Stimulated activated naive CD8-positive, alpha-beta T cell treated with anti-CD3 and anti-CD28 coated beads, Interleukin-15, amount 100 ng/mL, for 72 hours (primary cell): ENCODE measurements around the gene HAO2.
"Not testable (repeated sequence)": the region's sequence is repeated elsewhere in the genome, so short reads cannot be mapped to it uniquely, and the experiment has no call there.

ENCODE experiments used
- ATAC-seq: fragments of 150-1000 bp; cut with Tn5 transposase; 2 replicates; pipeline ENCODE4 v1.10.0; 2021; ENCODE audit warnings: mild to moderate bottlenecking, moderate library complexity
- DNase-seq, 2 donors: peaks; one replicate each; pipeline ENCODE4 v3.0.0; 2021 to 2022
- H3K27ac Mint-ChIP-seq, 2 donors: one replicate each; pipeline ENCODE4 v1.8.0; 2022; ENCODE audit warnings: mild to moderate bottlenecking in 2 of 2, mixed read lengths in 2 of 2, moderate library complexity in 2 of 2
- H3K27me3 Mint-ChIP-seq: one replicate; pipeline ENCODE4 v1.8.0; 2022; ENCODE audit warnings: mixed read lengths
- H3K4me1 Mint-ChIP-seq: one replicate; pipeline ENCODE4 v1.8.0; 2022; ENCODE audit warnings: mild to moderate bottlenecking, mixed read lengths
- H3K4me3 Mint-ChIP-seq, 2 donors: one replicate each; pipeline ENCODE4 v1.8.0; 2022; ENCODE audit warnings: mild to moderate bottlenecking in 2 of 2, mixed read lengths in 2 of 2, moderate library complexity in 1 of 2
- H3K9me3 Mint-ChIP-seq, 2 donors: one replicate each; pipeline ENCODE4 v1.8.0; 2022; ENCODE audit warnings: mixed read lengths in 2 of 2

HAO2 gene

DNA sequence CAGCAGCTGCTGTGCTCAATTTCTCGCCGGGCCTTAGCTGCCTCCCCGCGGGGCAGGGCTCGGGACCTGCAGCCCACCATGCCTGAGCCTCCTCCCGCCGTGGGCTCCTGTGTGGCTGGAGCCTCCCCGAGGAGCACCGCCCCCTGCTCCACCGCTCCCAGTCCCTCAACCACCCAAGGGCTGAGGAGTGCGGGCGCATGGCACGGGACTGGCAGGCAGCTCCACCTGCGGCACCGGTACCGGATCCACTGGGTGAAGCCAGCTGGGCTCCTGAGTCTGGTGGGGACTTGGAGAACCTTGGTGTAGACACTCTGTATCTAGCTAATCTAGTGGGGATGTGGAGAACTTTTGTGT lies 34.7 kb upstream of the HAO2 start:
- not testable (repeated sequence) for DNase-seq, H3K4me3 Mint-ChIP-seq, H3K4me1 Mint-ChIP-seq, H3K27ac Mint-ChIP-seq, H3K9me3 Mint-ChIP-seq
- peak; percentile 39 for ATAC-seq
- peaks cover 18% of the 10 kb centered on the region for H3K27me3 Mint-ChIP-seq

GRCh38 chr1:119336848-119337247 lies 31.7 kb upstream of the HAO2 start:
- DNase-seq, result no peak
- H3K4me1 Mint-ChIP-seq, result no peaks in the 10 kb centered on the region
- no peak overlapping the region for H3K4me3 Mint-ChIP-seq
- H3K27ac Mint-ChIP-seq, result no peak overlapping the region
- ATAC-seq, result no peak
- H3K27me3 Mint-ChIP-seq, result peaks cover 34% of the 10 kb centered on the region
- H3K9me3 Mint-ChIP-seq, result no peaks in the 10 kb centered on the region

GRCh38 chr1:119338004-119338403 lies 30.6 kb upstream of the HAO2 start:
- DNase-seq (no peak), ATAC-seq (no peak)
- Mint-ChIP-seq H3K4me1 (no peaks in the 10 kb centered on the region), H3K27ac (no peak overlapping the region), H3K27me3 (peaks cover 37% of the 10 kb centered on the region), H3K9me3 (no peaks in the 10 kb centered on the region), H3K4me3 (no peak overlapping the region)

- Mint-ChIP-seq H3K4me3 (no peak overlapping the region), H3K4me1 (no peaks in the 10 kb centered on the region), H3K27me3 (peaks cover 37% of the 10 kb centered on the region), H3K9me3 (no peaks in the 10 kb centered on the region), H3K27ac (no peak overlapping the region)
- ATAC-seq (no peak), DNase-seq (no peak)
Measured at GRCh38 chr1:119338757-119339156, 29.8 kb upstream of the HAO2 start.

DNA sequence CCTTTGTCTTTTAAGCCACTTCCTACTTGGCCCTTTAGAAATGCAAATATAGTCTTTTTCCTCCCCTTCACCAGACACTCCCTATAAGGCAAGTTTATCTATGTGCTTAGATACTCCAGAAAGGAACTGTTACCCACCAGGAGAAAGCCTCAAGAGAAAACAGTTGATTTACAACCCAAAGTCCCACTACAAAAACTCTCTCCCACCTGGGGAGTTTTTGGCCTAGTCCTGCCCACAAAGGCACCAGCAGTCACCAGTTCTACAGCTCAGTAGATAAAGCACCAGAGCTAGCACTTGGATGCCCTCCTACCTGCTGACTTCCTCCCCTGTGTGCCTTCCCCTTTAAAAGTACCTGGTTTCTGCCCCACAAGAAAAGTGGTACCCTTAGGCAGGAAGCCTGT lies 27.7 kb upstream of the HAO2 start:
- H3K9me3 Mint-ChIP-seq, result no peaks in the 10 kb centered on the region
- DNase-seq, result no peak
- no peak for ATAC-seq
- no peak overlapping the region for H3K27ac Mint-ChIP-seq
- H3K4me1 Mint-ChIP-seq, result no peaks in the 10 kb centered on the region
- no peak overlapping the region for H3K4me3 Mint-ChIP-seq
- peaks cover 37% of the 10 kb centered on the region for H3K27me3 Mint-ChIP-seq

GRCh38 chr1:119341372-119341947 lies 27.1 kb upstream of the HAO2 start:
- no peak for DNase-seq
- ATAC-seq, result no peak
- no peaks in the 10 kb centered on the region for H3K9me3 Mint-ChIP-seq
- H3K4me1 Mint-ChIP-seq, result no peaks in the 10 kb centered on the region
- no peak overlapping the region for H3K4me3 Mint-ChIP-seq
- peaks cover 37% of the 10 kb centered on the region for H3K27me3 Mint-ChIP-seq
- peak overlapping the region in 1 of 2 donors; percentile 70 for H3K27ac Mint-ChIP-seq

DNA sequence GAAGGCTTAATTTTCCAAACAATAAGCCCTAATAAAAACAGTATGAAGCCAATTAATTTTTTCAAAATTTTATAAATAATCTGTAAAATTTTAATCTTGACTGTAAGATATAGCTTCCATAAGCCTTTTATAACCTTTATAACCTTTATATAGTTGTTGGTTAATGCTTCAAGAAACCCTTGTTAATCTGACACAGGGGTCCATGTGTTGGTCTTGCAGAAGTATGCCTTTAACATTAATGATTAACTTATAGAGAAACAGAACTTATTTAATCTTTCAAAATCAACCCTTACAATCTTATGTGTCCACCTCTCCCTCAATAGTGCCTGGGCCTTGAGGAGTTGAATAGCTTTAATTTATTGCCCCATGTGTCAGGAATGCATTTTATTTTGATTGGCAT lies 23.2 kb upstream of the HAO2 start:
- Mint-ChIP-seq H3K27me3 (peaks cover 36% of the 10 kb centered on the region), H3K4me3 (no peak overlapping the region), H3K4me1 (peaks cover 12% of the 10 kb centered on the region), H3K9me3 (no peaks in the 10 kb centered on the region), H3K27ac (no peak overlapping the region)
- no peak for ATAC-seq
- no peak for DNase-seq

- Mint-ChIP-seq H3K4me3 (peak overlapping the region in 1 of 2 donors; percentile 46), H3K4me1 (peaks cover 12% of the 10 kb centered on the region), H3K27me3 (peaks cover 39% of the 10 kb centered on the region), H3K9me3 (no peaks in the 10 kb centered on the region), H3K27ac (peak overlapping the region in 1 of 2 donors; percentile 57)
- DNase-seq, result peak; percentile 23 to 55
- ATAC-seq, result peak; percentile 96
Measured at GRCh38 chr1:119347858-119348257, 20.7 kb upstream of the HAO2 start.

DNA sequence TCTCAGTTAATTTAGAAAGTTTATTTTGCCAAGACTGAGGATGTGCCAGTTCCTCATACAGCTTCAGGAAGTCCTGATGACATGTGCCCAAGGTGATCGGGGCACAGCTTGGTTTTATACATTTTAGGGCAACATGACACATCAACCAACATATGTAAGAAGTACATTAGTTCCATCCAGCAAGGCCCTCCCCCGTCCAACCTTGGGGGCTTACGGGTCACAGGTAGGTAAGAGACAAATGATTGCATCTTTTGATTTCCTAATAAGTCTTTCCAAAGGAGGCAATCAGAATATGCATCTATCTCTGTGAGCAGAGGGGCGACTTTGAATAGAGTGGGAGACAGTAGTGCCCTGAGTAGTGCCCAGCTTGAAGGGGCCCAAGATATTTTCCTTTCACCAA lies 19.6 kb upstream of the HAO2 start:
- Mint-ChIP-seq H3K4me1 (peaks cover 12% of the 10 kb centered on the region), H3K9me3 (no peaks in the 10 kb centered on the region), H3K27ac (no peak overlapping the region)

GRCh38 chr1:119350866-119351265 lies 17.7 kb upstream of the HAO2 start:
- not testable (repeated sequence) for H3K9me3 Mint-ChIP-seq, DNase-seq, ATAC-seq, H3K4me3 Mint-ChIP-seq
- Mint-ChIP-seq H3K27ac (peak overlapping the region in 1 of 2 donors; percentile 19), H3K4me1 (peaks cover 12% of the 10 kb centered on the region), H3K27me3 (peaks cover 52% of the 10 kb centered on the region)

More for the DNA sequence above, 19.6 kb upstream of the HAO2 start:
- Mint-ChIP-seq H3K27me3 (peaks cover 40% of the 10 kb centered on the region), H3K4me3 (no peak overlapping the region)
- ATAC-seq (no peak), DNase-seq (no peak)

DNA sequence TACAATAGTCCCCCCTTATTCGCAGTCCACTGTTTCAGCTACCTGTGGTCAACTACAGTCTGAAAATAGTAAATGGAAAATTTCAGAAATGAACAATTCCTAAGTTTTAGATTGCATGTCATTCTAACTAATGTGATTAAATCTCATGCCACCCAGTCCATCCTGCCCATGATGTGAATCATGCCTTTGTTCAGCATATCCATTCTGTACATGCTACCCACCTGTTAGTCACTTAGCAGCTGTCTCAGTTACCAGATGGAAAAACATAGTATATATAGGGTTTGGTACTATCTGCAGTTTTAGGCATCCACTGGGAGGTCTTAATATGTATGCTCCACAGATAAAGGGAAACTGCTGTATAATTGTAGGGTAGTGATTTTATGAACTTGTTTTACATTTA lies 16.6 kb upstream of the HAO2 start:
- peaks cover 63% of the 10 kb centered on the region for H3K27me3 Mint-ChIP-seq
- DNase-seq (no peak), ATAC-seq (no peak)
- no peak overlapping the region for H3K27ac Mint-ChIP-seq
- peaks cover 12% of the 10 kb centered on the region for H3K4me1 Mint-ChIP-seq
- no peak overlapping the region for H3K4me3 Mint-ChIP-seq
- H3K9me3 Mint-ChIP-seq, result peaks cover 0 to 11% of the 10 kb centered on the region in 2 donors

DNA sequence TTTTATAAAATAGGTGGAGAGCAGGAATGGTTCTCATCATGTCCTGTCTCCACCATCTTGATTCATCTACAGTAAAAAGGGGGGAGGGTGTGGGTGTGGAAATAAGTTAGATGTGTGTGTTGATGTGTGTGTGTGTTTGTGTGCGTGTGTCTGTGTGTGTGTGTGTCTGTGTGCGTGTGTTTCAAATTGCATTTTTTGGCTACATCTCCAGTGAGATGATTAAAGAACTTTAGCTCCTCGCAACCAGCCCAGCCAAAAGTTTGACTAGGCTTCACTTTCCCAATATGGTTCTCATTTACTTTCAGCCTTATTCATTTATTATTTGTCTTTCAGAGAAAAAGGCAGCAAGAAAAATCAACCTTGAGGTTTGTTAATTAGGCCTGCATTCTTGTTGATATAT lies 14.7 kb upstream of the HAO2 start:
- Mint-ChIP-seq H3K9me3 (peaks cover 0 to 11% of the 10 kb centered on the region in 2 donors), H3K4me1 (no peaks in the 10 kb centered on the region), H3K27me3 (peaks cover 62% of the 10 kb centered on the region), H3K4me3 (no peak overlapping the region), H3K27ac (no peak overlapping the region)
- DNase-seq (no peak), ATAC-seq (no peak)

- ATAC-seq (no peak), DNase-seq (no peak)
- no peak overlapping the region for H3K4me3 Mint-ChIP-seq
- H3K27me3 Mint-ChIP-seq, result peaks cover 38% of the 10 kb centered on the region
- peaks cover 0 to 11% of the 10 kb centered on the region in 2 donors for H3K9me3 Mint-ChIP-seq
- H3K27ac Mint-ChIP-seq, result no peak overlapping the region
- H3K4me1 Mint-ChIP-seq, result no peaks in the 10 kb centered on the region
Measured at GRCh38 chr1:119358636-119359035, 9.9 kb upstream of the HAO2 start.

DNA sequence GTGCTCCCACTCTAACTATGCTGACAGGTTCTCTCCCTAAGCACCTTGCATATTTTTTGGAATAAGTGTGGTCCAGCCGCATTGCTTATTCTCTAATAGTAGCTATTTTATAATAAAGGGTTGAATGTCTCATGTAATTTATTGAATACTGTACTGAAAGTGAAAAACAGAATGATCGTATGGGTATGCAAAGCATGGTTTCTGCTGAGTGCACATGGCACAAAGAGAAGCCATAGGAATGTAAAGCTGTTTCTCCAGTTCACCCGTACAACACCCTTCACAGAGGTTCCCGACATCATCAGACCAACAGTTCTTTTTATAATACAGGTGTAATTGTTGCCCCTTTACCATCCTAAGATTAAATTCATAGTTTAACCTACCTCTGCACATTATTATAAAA lies 8.9 kb upstream of the HAO2 start:
- peaks cover 0 to 11% of the 10 kb centered on the region in 2 donors for H3K9me3 Mint-ChIP-seq
- H3K4me3 Mint-ChIP-seq, result no peak overlapping the region
- ATAC-seq (no peak), DNase-seq (no peak)
- H3K27me3 Mint-ChIP-seq, result peaks cover 44% of the 10 kb centered on the region
- H3K27ac Mint-ChIP-seq, result no peak overlapping the region
- H3K4me1 Mint-ChIP-seq, result no peaks in the 10 kb centered on the region

- H3K9me3 Mint-ChIP-seq, result peaks cover 0 to 6% of the 10 kb centered on the region in 2 donors
- H3K27me3 Mint-ChIP-seq, result peaks cover 29% of the 10 kb centered on the region
- H3K4me1 Mint-ChIP-seq, result no peaks in the 10 kb centered on the region
Measured at GRCh38 chr1:119361205-119361604, 7.4 kb upstream of the HAO2 start.

GRCh38 chr1:119361620-119362344 lies 6.8 kb upstream of the HAO2 start:
- Mint-ChIP-seq H3K27me3 (peaks cover 23% of the 10 kb centered on the region), H3K4me1 (no peaks in the 10 kb centered on the region), H3K9me3 (no peaks in the 10 kb centered on the region), H3K27ac (no peak overlapping the region), H3K4me3 (no peak overlapping the region)
- ATAC-seq, result no peak
- no peak for DNase-seq

More at GRCh38 chr1:119361205-119361604, 7.4 kb upstream of the HAO2 start:
- H3K4me3 Mint-ChIP-seq, result no peak overlapping the region
- DNase-seq (no peak), ATAC-seq (no peak)
- no peak overlapping the region for H3K27ac Mint-ChIP-seq

DNA sequence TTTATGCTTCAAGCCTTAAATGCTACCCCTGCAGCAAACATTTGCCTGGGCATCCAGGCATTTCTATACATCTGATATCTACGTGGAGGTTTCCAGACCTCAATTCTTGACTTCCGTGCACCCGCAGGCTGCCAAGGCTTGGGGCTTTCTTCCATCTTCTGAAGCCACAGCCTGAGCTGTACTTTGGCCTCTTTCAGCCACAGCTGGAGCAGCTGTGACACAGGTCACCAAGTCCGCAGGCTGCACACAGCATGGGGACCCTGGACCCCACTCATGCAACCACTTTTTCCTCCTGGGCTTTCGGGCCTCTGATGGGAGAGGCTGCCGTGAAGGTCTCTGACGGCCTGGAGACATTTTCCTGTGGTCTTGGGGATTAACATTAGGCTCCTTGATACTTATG lies 5.4 kb upstream of the HAO2 start:
- ATAC-seq, result no peak
- Mint-ChIP-seq H3K27ac (no peak overlapping the region), H3K4me3 (no peak overlapping the region), H3K4me1 (no peaks in the 10 kb centered on the region), H3K9me3 (no peaks in the 10 kb centered on the region), H3K27me3 (peaks cover 25% of the 10 kb centered on the region)
- no peak for DNase-seq
